Esophagus (tissue), 2 donors: ENCODE results near the gene TTC7B. TPM values are rescaled to one million over a fixed set of nuclear protein-coding genes. Genes with fewer than 3 reads are reported as not detected.

Experiments
- H3K27ac ChIP-seq, 2 donors: one replicate each; pipeline ENCODE4 v1.5.1; 2013; ENCODE audit warnings: low read depth in 2 of 2, mild to moderate bottlenecking in 2 of 2, inconsistent platforms in 1 of 2, low read length in 1 of 2, moderate library complexity in 1 of 2
- H3K27me3 ChIP-seq, 2 donors: one replicate each; pipeline ENCODE4 v1.6.1; 2013; ENCODE audit warnings: low read length in 2 of 2, control low read depth in 1 of 2, mild to moderate bottlenecking in 1 of 2; ENCODE audit not compliant: insufficient read depth in 2 of 2, control insufficient read depth in 1 of 2
- H3K36me3 ChIP-seq, 2 donors: one replicate each; pipeline ENCODE4 v1.6.1; 2013; ENCODE audit warnings: low read length in 1 of 2; ENCODE audit not compliant: control insufficient read depth in 2 of 2, insufficient read depth in 2 of 2
- H3K4me1 ChIP-seq, 2 donors: one replicate each; pipeline ENCODE4 v1.6.1; 2013; ENCODE audit warnings: low read length in 1 of 2; ENCODE audit not compliant: control insufficient read depth in 2 of 2, insufficient read depth in 2 of 2
- H3K4me3 ChIP-seq, 2 donors: one replicate each; pipeline ENCODE4 v1.5.1; 2013; ENCODE audit warnings: low read length in 2 of 2, mild to moderate bottlenecking in 2 of 2, low read depth in 1 of 2, moderate library complexity in 1 of 2
- H3K9me3 ChIP-seq, 2 donors: one replicate each; pipeline ENCODE4 v1.6.1; 2013; ENCODE audit warnings: mild to moderate bottlenecking in 2 of 2, low read depth in 1 of 2, low read length in 1 of 2, moderate library complexity in 1 of 2; ENCODE audit not compliant: control insufficient read depth in 2 of 2, insufficient read depth in 1 of 2
- WGBS, 2 donors: extraction: QIAGEN DNeasy Blood & Tissue Kit; methylation state at CpG; one replicate each; pipeline ENCODE4 v1.1.7; 2013; 5-methylcytosine and 5-hydroxymethylcytosine counted together
- polyA plus RNA-seq, 2 donors: library from polyadenylated mRNA; stranded (reverse); fragments of 200-250 nt; gene quantifications; one replicate each; pipeline ENCODE4 v1.2.3, GENCODE V29; 2013
- donor health status: healthy with polysubstance abuse.
- donor health status: Bipolar disorder and iron deficiency.

The TTC7B gene
- polyA plus RNA-seq, 2 donors = 2.7 to 6.0 TPM

DNA sequence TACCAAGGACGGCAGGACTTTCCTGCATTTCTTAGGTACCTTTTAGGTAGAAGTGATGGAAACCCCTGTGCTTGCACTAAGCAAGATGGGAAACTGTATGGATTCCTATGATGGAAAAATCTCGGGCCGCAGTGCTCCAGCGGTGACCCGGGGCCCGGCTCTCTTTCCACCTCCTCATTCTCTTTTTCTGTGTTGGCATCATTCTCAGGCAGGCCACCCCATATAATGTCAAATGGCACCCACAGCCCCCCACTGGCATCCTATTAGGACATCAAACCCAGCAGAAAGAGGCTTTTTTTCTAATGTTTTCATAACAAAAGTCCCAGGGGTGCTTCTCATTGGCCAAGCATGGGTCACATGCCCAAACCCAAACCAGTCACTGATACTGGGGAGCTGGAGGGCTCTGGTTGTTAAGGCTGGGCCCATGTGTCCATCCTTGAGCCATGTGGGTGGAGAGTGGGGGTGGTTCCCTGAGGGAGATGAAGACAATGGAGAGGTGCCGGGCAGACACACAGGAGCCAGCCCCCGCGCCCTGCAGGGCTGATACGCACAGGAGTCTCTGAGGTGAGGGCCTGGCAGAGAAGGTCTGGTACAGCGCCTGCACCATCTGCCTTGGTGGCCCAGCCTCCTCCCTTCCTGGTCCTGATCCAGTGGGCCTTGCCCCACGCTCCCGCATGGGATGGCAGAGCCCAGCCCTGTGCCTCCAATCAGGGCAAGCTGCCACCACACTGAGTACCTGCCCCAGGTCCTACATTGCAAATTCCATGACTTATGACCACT lies 277.3 kb downstream of the TTC7B start:
- no peaks in the 10 kb centered on the region for H3K27me3 ChIP-seq
- H3K36me3 ChIP-seq = peaks cover 0 to 3% of the 10 kb centered on the region in 2 donors
- peaks cover 10 to 21% of the 10 kb centered on the region in 2 donors for H3K4me1 ChIP-seq
- 84 to 86% methylated on average over 12 to 13 of the region's 13 CpGs for WGBS, 2 donors
- H3K9me3 ChIP-seq = no peaks in the 10 kb centered on the region
- no peak overlapping the region for H3K27ac ChIP-seq
- no peak overlapping the region for H3K4me3 ChIP-seq

DNA sequence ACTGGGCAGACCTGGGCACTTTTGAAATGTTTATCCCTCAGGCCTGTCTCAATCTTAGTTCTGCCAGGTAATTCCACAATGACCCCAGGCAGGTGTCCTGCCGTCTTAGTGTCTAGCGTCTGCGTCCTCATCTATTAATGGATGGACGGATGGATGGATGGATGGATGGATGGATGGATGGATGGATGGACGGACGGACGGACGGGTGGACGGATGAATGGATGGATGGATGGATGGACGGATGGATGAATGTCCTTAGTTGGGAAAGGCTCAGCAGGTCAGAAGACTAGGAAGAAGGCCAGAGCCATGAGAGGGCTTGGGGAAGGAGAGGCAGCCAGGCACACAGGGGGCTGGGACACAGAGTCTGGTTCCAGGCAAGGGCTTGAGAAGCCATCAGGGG lies 278.1 kb downstream of the TTC7B start:
- Histone ChIP-seq H3K27ac (no peak overlapping the region), H3K4me1 (peaks cover 10 to 21% of the 10 kb centered on the region in 2 donors), H3K4me3 (no peak overlapping the region), H3K27me3 (no peaks in the 10 kb centered on the region), H3K9me3 (no peaks in the 10 kb centered on the region), H3K36me3 (peaks cover 0 to 3% of the 10 kb centered on the region in 2 donors)
- 88 to 92% methylated on average over 10 of the region's 10 CpGs for WGBS, 2 donors

DNA sequence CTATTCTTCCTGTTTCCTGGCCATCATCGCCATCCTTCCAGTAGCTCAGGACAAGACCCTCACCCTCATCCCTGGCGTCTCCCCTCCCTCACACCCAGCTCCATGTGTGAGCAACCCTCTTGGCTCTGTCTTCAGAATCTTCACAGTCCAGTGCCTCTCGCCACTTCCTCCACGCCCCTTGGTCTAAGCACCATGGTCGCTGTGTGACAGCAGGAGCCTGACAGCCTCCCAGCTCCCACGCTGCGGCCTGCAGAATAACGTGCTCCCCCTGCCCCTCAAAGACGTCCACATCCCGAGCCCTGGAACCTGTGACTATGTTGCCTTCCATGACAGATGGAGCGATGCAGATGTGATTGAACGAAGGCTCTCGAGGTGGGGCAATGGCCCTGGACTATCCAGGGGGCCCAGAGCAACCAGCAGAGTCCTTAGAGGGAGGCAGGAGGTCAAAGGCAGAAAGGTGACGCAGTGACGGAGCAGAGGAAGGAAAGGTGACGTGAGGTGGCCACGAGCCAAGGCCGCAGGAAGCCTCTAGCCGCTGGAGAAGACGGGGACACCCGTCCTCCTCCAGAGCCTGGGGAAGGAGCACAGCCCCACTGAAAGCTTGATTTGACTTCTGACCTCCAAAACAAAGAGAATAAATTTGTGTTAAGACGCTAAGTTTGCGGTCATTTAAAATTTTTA lies 279.6 kb downstream of the TTC7B start:
- Histone ChIP-seq H3K4me3 (no peak overlapping the region), H3K27ac (peak overlapping the region in 1 of 2 donors; percentile 6), H3K9me3 (no peaks in the 10 kb centered on the region), H3K4me1 (peaks cover 10 to 21% of the 10 kb centered on the region in 2 donors), H3K27me3 (no peaks in the 10 kb centered on the region), H3K36me3 (peaks cover 0 to 3% of the 10 kb centered on the region in 2 donors)
- 59 to 61% methylated on average over 23 of the region's 23 CpGs for WGBS, 2 donors

DNA sequence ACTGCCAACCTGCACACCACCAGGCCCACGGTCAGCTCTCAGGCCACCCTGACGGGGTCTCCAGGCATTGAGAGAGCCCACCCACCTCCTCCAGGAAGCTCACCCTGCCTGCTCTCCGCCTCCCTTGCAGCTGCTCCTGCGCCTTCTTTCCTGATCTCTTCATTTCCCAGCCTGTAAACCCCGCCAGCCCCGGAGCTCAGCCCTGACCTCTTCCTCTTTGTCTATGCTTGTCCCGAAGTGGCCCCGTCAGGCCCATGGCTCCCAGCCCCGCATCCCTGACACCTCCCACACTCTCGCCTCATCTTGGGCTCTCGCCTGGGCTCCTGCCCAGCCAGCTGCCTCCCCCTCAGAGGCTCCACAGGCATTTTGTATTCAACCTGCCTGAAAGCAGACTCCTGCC lies 280.1 kb downstream of the TTC7B start:
- Histone ChIP-seq H3K4me3 (no peak overlapping the region), H3K4me1 (peaks cover 10 to 21% of the 10 kb centered on the region in 2 donors), H3K27me3 (no peaks in the 10 kb centered on the region), H3K27ac (peak overlapping the region in 1 of 2 donors; percentile 6), H3K36me3 (no peaks in the 10 kb centered on the region), H3K9me3 (no peaks in the 10 kb centered on the region)
- WGBS, 2 donors = 43 to 54% methylated on average over 11 of the region's 11 CpGs

DNA sequence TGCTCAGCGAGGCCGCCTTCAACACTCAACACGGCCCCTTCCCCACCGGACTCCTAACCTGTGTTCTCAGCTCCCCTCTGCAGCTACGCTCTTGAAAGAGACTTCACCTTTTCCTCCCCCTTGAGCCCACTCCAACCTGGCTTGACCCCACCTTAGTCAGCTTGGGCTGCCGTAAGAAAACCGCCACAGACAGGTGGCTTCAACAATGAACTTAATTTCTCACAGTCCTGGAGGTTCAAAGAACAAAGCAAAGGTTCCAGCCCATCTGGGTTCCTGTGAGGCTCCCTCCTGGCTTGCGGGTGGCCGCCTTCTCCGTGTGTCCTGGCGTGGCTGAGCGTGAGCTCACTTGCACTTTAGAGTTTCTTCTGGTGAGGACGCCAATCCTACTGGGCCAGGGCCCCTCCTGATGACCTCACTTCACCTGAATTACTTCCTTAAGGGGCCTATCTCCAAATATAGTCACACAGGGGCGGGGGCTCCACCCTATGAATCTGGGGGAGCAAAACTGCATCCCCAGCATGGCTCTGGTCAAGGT lies 280.6 kb downstream of the TTC7B start:
- no peak overlapping the region for H3K4me3 ChIP-seq
- H3K36me3 ChIP-seq = no peaks in the 10 kb centered on the region
- no peaks in the 10 kb centered on the region for H3K9me3 ChIP-seq
- H3K27ac ChIP-seq = no peak overlapping the region
- peaks cover 10 to 21% of the 10 kb centered on the region in 2 donors for H3K4me1 ChIP-seq
- H3K27me3 ChIP-seq = no peaks in the 10 kb centered on the region
- 83 to 89% methylated on average over 14 of the region's 14 CpGs for WGBS, 2 donors

DNA sequence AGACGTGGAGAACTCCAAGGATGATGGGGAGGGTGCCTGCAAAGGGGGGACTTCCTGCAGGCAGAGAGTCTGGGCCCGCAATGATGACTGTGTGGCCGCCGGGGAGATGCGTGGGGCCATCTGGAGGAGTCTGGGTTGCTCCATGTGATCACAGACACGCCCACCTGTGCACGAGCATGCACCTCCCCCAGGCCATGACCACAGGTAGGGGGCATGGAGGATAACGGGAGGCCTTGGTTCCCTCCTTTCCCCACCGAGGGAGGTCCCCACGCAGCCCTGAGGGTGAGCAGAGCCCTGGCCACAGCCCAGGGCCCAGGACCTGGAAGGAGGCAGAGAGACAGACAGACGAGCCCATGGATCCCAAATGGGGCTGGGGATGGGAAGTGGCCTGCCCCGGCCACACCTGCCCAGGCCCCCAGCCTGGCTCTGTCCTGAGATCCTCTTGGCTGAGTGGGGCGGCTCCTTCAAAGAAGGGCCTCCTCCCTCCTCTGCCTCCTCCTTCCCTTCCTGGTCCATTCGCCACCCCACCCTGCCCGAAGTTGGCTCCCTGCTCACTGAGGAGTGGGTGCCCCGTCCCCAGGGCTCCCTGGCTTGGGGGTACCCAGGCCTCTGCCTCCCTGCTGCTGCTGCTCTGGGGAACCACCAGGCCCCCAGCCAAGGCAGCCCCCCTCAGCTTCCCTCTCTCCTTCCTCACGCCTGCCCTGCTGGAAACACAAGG lies 281.2 kb downstream of the TTC7B start:
- no peaks in the 10 kb centered on the region for H3K9me3 ChIP-seq
- no peaks in the 10 kb centered on the region for H3K36me3 ChIP-seq
- peaks cover 10 to 21% of the 10 kb centered on the region in 2 donors for H3K4me1 ChIP-seq
- WGBS, 2 donors = 86 to 88% methylated on average over 15 to 17 of the region's 17 CpGs
- H3K27me3 ChIP-seq = no peaks in the 10 kb centered on the region
- H3K4me3 ChIP-seq = no peak overlapping the region
- H3K27ac ChIP-seq = no peak overlapping the region

DNA sequence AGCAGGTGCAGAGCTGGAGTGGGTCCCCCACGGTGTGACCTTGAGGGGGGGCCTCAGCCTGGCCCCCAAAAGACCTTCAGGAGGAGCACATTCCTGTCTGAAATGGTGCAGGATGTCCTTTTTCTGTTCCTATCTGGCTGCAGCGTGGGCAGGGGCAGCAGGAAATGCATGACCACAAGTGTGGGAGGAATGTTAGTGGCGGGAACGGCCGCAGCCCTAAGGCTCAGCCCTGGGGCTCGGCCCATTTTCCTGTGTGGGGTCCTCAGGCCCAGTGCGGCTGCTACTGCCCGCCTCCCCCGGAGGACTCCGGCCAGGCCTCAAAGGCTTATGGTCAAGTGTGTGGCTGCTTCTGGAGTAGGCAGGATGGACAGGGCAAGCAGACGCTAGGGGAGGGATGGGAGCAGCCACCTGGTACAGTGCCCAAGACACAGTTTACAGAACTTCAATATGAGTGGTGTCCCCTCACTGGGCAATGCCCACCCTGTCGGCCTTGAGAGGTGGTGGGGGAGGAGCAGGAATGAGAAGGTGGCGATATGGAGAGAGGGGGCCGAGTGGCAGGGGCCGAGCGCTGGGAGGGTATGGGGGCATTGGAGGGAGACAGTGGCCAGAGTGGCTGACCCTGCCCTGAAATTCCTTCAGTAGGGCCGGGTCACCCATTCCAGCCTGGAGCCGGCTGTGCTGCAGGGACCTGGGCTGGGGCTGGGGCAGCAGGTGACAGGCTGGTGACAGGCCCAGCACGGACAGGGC lies 282.0 kb downstream of the TTC7B start:
- no peak overlapping the region for H3K27ac ChIP-seq

DNA sequence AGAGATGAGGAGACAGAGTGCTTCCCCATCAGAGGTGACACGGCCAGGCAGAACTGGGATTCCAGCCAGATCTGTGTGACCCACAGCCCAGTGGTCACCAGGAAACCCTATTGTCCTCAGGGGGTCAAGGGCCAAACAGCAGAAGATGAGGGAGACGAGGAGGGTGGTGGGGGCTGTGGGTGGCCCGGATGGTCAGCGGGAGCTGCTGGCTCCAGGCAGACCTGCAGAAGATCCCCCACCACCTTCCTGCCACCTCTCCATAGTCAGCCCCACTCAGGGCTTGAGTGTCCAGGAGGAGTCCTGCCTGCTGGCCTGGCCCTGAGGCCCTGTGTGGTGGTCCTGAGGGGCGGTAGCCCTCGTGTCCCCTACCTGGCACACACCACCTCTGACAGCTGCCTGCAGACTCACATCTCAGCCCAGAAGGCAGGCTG lies 282.6 kb downstream of the TTC7B start:
- 66 to 73% methylated on average over 6 of the region's 6 CpGs for WGBS, 2 donors
- no peak overlapping the region for H3K4me3 ChIP-seq
- H3K9me3 ChIP-seq = no peaks in the 10 kb centered on the region
- no peaks in the 10 kb centered on the region for H3K36me3 ChIP-seq
- H3K27ac ChIP-seq = no peak overlapping the region
- peaks cover 10 to 19% of the 10 kb centered on the region in 2 donors for H3K4me1 ChIP-seq
- H3K27me3 ChIP-seq = no peaks in the 10 kb centered on the region

More for the DNA sequence above, 282.0 kb downstream of the TTC7B start:
- Histone ChIP-seq H3K27me3 (no peaks in the 10 kb centered on the region), H3K4me3 (no peak overlapping the region), H3K36me3 (no peaks in the 10 kb centered on the region), H3K9me3 (no peaks in the 10 kb centered on the region), H3K4me1 (peaks cover 10 to 21% of the 10 kb centered on the region in 2 donors)
- 73 to 79% methylated on average over 19 of the region's 19 CpGs for WGBS, 2 donors
